IMR-90 (cell line): ENCODE measurements around the gene TEK.

Experiments used
- BHLHE40 ChIP-seq: fragments of 150-350 bp; IDR thresholded peaks from 2 replicates; pipeline ENCODE4 v1.6.1; 2016; ENCODE audit warnings: mild to moderate bottlenecking, low read depth, low read length
- CTCF ChIP-seq: conservative IDR thresholded peaks from 2 replicates; pipeline ENCODE4 v1.5.1; 2012; ENCODE audit warnings: mild to moderate bottlenecking, low read depth, low read length, improper control_type of control experiment
- MAZ ChIP-seq: IDR thresholded peaks from 2 replicates; pipeline ENCODE4 v1.6.1; 2012; ENCODE audit warnings: low read depth, mild to moderate bottlenecking, low read length, improper control_type of control experiment, moderate library complexity, borderline replicate concordance
- MXI1 ChIP-seq: IDR thresholded peaks from 2 replicates; pipeline ENCODE4 v1.6.1; 2012; ENCODE audit warnings: low read depth, mild to moderate bottlenecking, low read length, moderate library complexity, borderline replicate concordance
- NFE2L2 ChIP-seq: fragments of 150-350 bp; IDR thresholded peaks from 2 replicates; pipeline ENCODE4 v1.6.1; 2016; ENCODE audit warnings: low read depth, mild to moderate bottlenecking, low read length
- POLR2A ChIP-seq: IDR thresholded peaks from 2 replicates; pipeline ENCODE4 v1.6.1; 2012; ENCODE audit warnings: mild to moderate bottlenecking, low read depth, low read length
- RAD21 ChIP-seq: IDR thresholded peaks from 2 replicates; pipeline ENCODE4 v1.6.1; 2012; ENCODE audit warnings: low read length, improper control_type of control experiment
- RCOR1 ChIP-seq: IDR thresholded peaks from 2 replicates; pipeline ENCODE4 v1.6.1; 2012; ENCODE audit warnings: mild to moderate bottlenecking, low read length, improper control_type of control experiment; ENCODE audit not compliant: insufficient replicate concordance
- RFX5 ChIP-seq: IDR thresholded peaks from 2 replicates; pipeline ENCODE4 v1.8.0; 2012; ENCODE audit warnings: low read depth, mild to moderate bottlenecking, low read length, moderate library complexity
- SMC3 ChIP-seq: fragments of 150-350 bp; IDR thresholded peaks from 2 replicates; pipeline ENCODE4 v1.6.1; 2016; ENCODE audit warnings: low read depth, mild to moderate bottlenecking, antibody characterized with exemption, low read length, moderate library complexity
- USF2 ChIP-seq: fragments of 150-350 bp; IDR thresholded peaks from 2 replicates; pipeline ENCODE4 v1.6.1; 2017; ENCODE audit warnings: mild to moderate bottlenecking, antibody characterized with exemption, low read length, low read depth

GRCh38 chr9:27108981-27109541 lies at the start of gene TEK:
- no peak for TF ChIP-seq CTCF
- no peak for TF ChIP-seq BHLHE40
- TF ChIP-seq POLR2A = no peak
- no peak for TF ChIP-seq SMC3
- no peak for TF ChIP-seq NFE2L2
- no peak for TF ChIP-seq RAD21
- no peak for TF ChIP-seq USF2
- no peak for TF ChIP-seq RFX5
- no peak for TF ChIP-seq MXI1
- TF ChIP-seq RCOR1 = no peak
- no peak for TF ChIP-seq MAZ
